H1 (cell line): ENCODE data around the gene CABLES2. TPM values are rescaled to one million over a fixed set of nuclear protein-coding genes. Genes with fewer than 3 reads are reported as not detected.

ENCODE experiments used
- CTCF ChIA-PET: fragments of 300-600 bp; sonication (Branson Sonifier 250); formaldehyde crosslinking; loops from one replicate; lab custom pipeline; 2021; ENCODE audit not compliant: partially characterized antibody; lab: Charles Lee
- POLR2A ChIA-PET: fragments of 300-600 bp; sonication (Branson Sonifier 250); formaldehyde crosslinking; loops from one replicate; lab custom pipeline; 2021; ENCODE audit warnings: inconsistent platforms; ENCODE audit not compliant: partially characterized antibody; lab: Charles Lee
- DNase-seq, 2 experiments: peaks; one replicate each; pipeline versions ENCODE4 v3.0.0 to v3.0.0-alpha.2; 2010 to 2022; ENCODE audit warnings: low spot score in 2 of 2, low read depth in 1 of 2, mixed read lengths in 1 of 2
- FAIRE-seq: peaks from 2 replicates; lab custom pipeline; 2011; peaks lifted over from hg19 to GRCh38; lab: Jason Lieb, UNC
- H2AFZ ChIP-seq: 2 replicates; pipeline ENCODE4 v1.8.1; 2012; ENCODE audit warnings: low read length, inconsistent platforms
- H2AK5ac ChIP-seq: 2 replicates; pipeline ENCODE4 v1.6.1; 2013; ENCODE audit warnings: low read depth, low read length
- H2BK120ac ChIP-seq: replicated peaks from 2 replicates; pipeline ENCODE3; 2013; ENCODE audit warnings: low read depth, low read length, inconsistent platforms
- H2BK12ac ChIP-seq: 2 replicates; pipeline ENCODE4 v1.6.1; 2013; ENCODE audit warnings: low read depth, low read length
- H2BK15ac ChIP-seq: 2 replicates; pipeline ENCODE4 v1.6.1; 2013; ENCODE audit warnings: low read length
- H2BK20ac ChIP-seq: 2 replicates; pipeline ENCODE4 v1.6.1; 2013; ENCODE audit warnings: low read length
- H2BK5ac ChIP-seq: 2 replicates; pipeline ENCODE4 v1.6.1; 2013; ENCODE audit warnings: low read depth, low read length
- H3K14ac ChIP-seq: 2 replicates; pipeline ENCODE4 v1.6.1; 2013; ENCODE audit warnings: inconsistent platforms; ENCODE audit not compliant: insufficient read length
- H3K18ac ChIP-seq: 2 replicates; pipeline ENCODE4 v1.6.1; 2013; ENCODE audit warnings: low read length; ENCODE audit errors: extremely low read depth
- H3K23ac ChIP-seq: 2 replicates; pipeline ENCODE4 v1.6.1; 2013; ENCODE audit warnings: inconsistent platforms; ENCODE audit not compliant: insufficient read length
- H3K23me2 ChIP-seq: 2 replicates; pipeline ENCODE4 v1.6.1; 2013; ENCODE audit warnings: low read depth, low read length
- H3K27ac ChIP-seq: 2 replicates; pipeline ENCODE4 v1.6.1; 2011; ENCODE audit warnings: low read depth, low read length, inconsistent platforms
- H3K27me3 ChIP-seq, 4 experiments: replicated peaks in 1 of 4; 1 replicate in 1 of 4; 2 replicates in 3 of 4; pipeline versions ENCODE4 v1.6.1 to v1.8.1; 2011 to 2013; ENCODE audit warnings: low read length in 3 of 4, mild to moderate bottlenecking in 3 of 4, inconsistent platforms in 2 of 4, mixed read lengths in 2 of 4, moderate library complexity in 1 of 4; ENCODE audit not compliant: control insufficient read depth in 3 of 4, insufficient read depth in 3 of 4; ENCODE audit errors: extremely low read depth in 1 of 4
- H3K36me3 ChIP-seq, 4 experiments: 2 replicates each; pipeline versions ENCODE4 v1.6.1 to v1.8.1; 2011 to 2013; ENCODE audit warnings: mild to moderate bottlenecking in 4 of 4, low read length in 3 of 4, moderate library complexity in 2 of 4, control low read depth in 1 of 4, inconsistent platforms in 1 of 4; ENCODE audit not compliant: insufficient read depth in 4 of 4, control insufficient read depth in 2 of 4
- H3K4ac ChIP-seq: replicated peaks from 2 replicates; pipeline ENCODE3; 2013; ENCODE audit warnings: low read length, low read depth, mixed read lengths, inconsistent platforms; ENCODE audit not compliant: insufficient read length
- H3K4me1 ChIP-seq, 4 experiments: replicated peaks in 1 of 4; 1 replicate in 1 of 4; 2 replicates in 3 of 4; pipeline versions ENCODE4 v1.6.1 to v1.8.1; 2011 to 2013; ENCODE audit warnings: low read length in 3 of 4, inconsistent platforms in 2 of 4, mixed read lengths in 1 of 4; ENCODE audit not compliant: insufficient read depth in 4 of 4, control insufficient read depth in 3 of 4
- H3K4me2 ChIP-seq, 2 experiments: 2 replicates each; pipeline versions ENCODE4 v1.6.1 to v1.8.1; 2011 to 2013; ENCODE audit warnings: low read depth in 2 of 2, low read length in 2 of 2, control low read depth in 1 of 2, inconsistent platforms in 1 of 2, mild to moderate bottlenecking in 1 of 2; ENCODE audit not compliant: insufficient read depth in 1 of 2
- H3K4me3 ChIP-seq, 4 experiments: fragments of 200-600, 300-600 bp in 1 of 4; sonication (generic), shearing (Covaris generic), sonication (Bioruptor Twin) in 1 of 4; 2 replicates each; pipeline versions ENCODE4 v1.5.1 to v1.8.1; 2011 to 2016; ENCODE audit warnings: low read length in 4 of 4, low read depth in 3 of 4, control low read depth in 2 of 4, inconsistent platforms in 2 of 4, mild to moderate bottlenecking in 2 of 4, mixed read lengths in 1 of 4, moderate library complexity in 1 of 4; ENCODE audit not compliant: insufficient read depth in 2 of 4; ENCODE audit errors: extremely low read depth in 1 of 4
- H3K56ac ChIP-seq: replicated peaks from 2 replicates; pipeline ENCODE3; 2013; ENCODE audit warnings: low read depth, mild to moderate bottlenecking, mixed read lengths, low read length, inconsistent platforms; ENCODE audit not compliant: insufficient read length
- H3K79me1 ChIP-seq: 2 replicates; pipeline ENCODE4 v1.6.1; 2013; ENCODE audit warnings: low read depth, low read length, control low read depth
- H3K79me2 ChIP-seq, 2 experiments: 2 replicates each; pipeline versions ENCODE4 v1.6.1 to v1.8.1; 2012 to 2013; ENCODE audit warnings: low read length in 2 of 2, mild to moderate bottlenecking in 2 of 2, inconsistent platforms in 1 of 2; ENCODE audit not compliant: insufficient read depth in 2 of 2, control insufficient read depth in 1 of 2
- H3K9ac ChIP-seq, 4 experiments: replicated peaks in 1 of 4; 1 replicate in 1 of 4; 2 replicates in 3 of 4; pipeline versions ENCODE4 v1.6.1 to v1.8.1; 2011 to 2013; ENCODE audit warnings: low read depth in 3 of 4, low read length in 3 of 4, control low read depth in 2 of 4, mild to moderate bottlenecking in 2 of 4, moderate library complexity in 2 of 4, inconsistent platforms in 1 of 4; ENCODE audit errors: extremely low read depth in 1 of 4
- H3K9me3 ChIP-seq, 2 experiments: 2 replicates each; pipeline versions ENCODE4 v1.6.1 to v1.8.1; 2012 to 2013; ENCODE audit warnings: mild to moderate bottlenecking in 2 of 2, moderate library complexity in 2 of 2, control low read depth in 1 of 2, inconsistent platforms in 1 of 2, low read depth in 1 of 2, low read length in 1 of 2, mixed read lengths in 1 of 2; ENCODE audit not compliant: insufficient read depth in 2 of 2
- H4K20me1 ChIP-seq, 2 experiments: replicated peaks in 1 of 2; 2 replicates each; pipeline versions ENCODE3 to v1.8.1; 2011 to 2013; ENCODE audit warnings: inconsistent platforms in 2 of 2, low read length in 2 of 2, mild to moderate bottlenecking in 1 of 2; ENCODE audit not compliant: insufficient read depth in 2 of 2, control insufficient read depth in 1 of 2
- H4K5ac ChIP-seq: 2 replicates; pipeline ENCODE4 v1.6.1; 2013; ENCODE audit warnings: low read length, low read depth, mixed read lengths, inconsistent platforms; ENCODE audit not compliant: insufficient read length
- H4K8ac ChIP-seq: 2 replicates; pipeline ENCODE4 v1.8.0; 2013; ENCODE audit warnings: mild to moderate bottlenecking, moderate library complexity, low read length, inconsistent platforms; ENCODE audit not compliant: insufficient read depth; ENCODE audit errors: extremely low read depth
- H4K91ac ChIP-seq: replicated peaks from 2 replicates; pipeline ENCODE3; 2013; ENCODE audit warnings: low read length, mixed read lengths, inconsistent platforms; ENCODE audit not compliant: insufficient read length
- HDAC2 ChIP-seq, 2 experiments: fragments of 300-600 bp in 1 of 2; sonication (generic) in 1 of 2; IDR thresholded peaks; 2 replicates each; pipeline ENCODE4 v1.6.1; 2011 to 2012; ENCODE audit warnings: low read depth in 2 of 2, low read length in 2 of 2, mild to moderate bottlenecking in 2 of 2, moderate library complexity in 2 of 2, borderline replicate concordance in 1 of 2, inconsistent platforms in 1 of 2
- HDAC6 ChIP-seq: IDR thresholded peaks from one replicate; pipeline ENCODE4 v1.7.1; 2012; ENCODE audit warnings: low read depth, mild to moderate bottlenecking, inconsistent platforms, low read length, moderate library complexity
- POU5F1 ChIP-seq: IDR thresholded peaks from 2 replicates; pipeline ENCODE4 v1.6.1; 2011; ENCODE audit warnings: low read depth, mild to moderate bottlenecking, low read length, moderate library complexity
- SP1 ChIP-seq: IDR thresholded peaks from 2 replicates; pipeline ENCODE4 v1.6.1; 2011; ENCODE audit warnings: low read depth, low read length
- WGBS, 2 experiments: shearing (Covaris generic) in 1 of 2; methylation state at CpG; one replicate each; pipeline versions ENCODE4 v1.1.6 to v1.1.7; 2013 to 2015; ENCODE audit warnings: low lambda C conversion rate in 2 of 2, mixed read lengths in 2 of 2, inconsistent platforms in 1 of 2, low coverage in 1 of 2, missing lambda C conversion rate in 1 of 2; ENCODE audit not compliant: insufficient replicate concordance in 2 of 2, insufficient coverage in 1 of 2, insufficient read length in 1 of 2; ENCODE audit errors: extremely low coverage in 1 of 2, missing lambda C conversion rate in 1 of 2; 5-methylcytosine and 5-hydroxymethylcytosine counted together
- polyA plus RNA-seq, 7 experiments: library from polyadenylated mRNA; depleted of rRNA in 3 of 7; stranded (reverse) in 5 of 7; unstranded in 2 of 7; fragments of >200 nt in 5 of 7; fragments of 200-250 nt in 2 of 7; gene quantifications; 1 replicate in 5 of 7; 2 replicates in 1 of 7; 4 replicates in 1 of 7; pipeline versions ENCODE4 v1.2.1 to v1.2.3, GENCODE V29; 2011 to 2013; ENCODE audit warnings: missing spikeins in 2 of 7, mixed read lengths in 2 of 7
- total RNA-seq: library from RNA; stranded (reverse); fragmentation: NEBNext Ultra II Directional; extraction: Animal tissue kit (Norgen Biotek cat#: 25700); gene quantifications from 2 replicates; pipeline ENCODE4 v1.2.1, GENCODE V29; 2021

Gene CABLES2
- total and polyA plus RNA-seq, 2 of the 8 experiments (the other 6 are each of a cell fraction or from before 2014, with no cell fraction given), result 8.0 to 8.8 TPM

- CTCF ChIA-PET, result interaction anchor here (0.9 to 3.6 kb wide), 2 partner anchors 19 to 36 kb away, joined by 3 to 17 read pairs; no protein-coding TSS in a partner anchor
- Histone ChIP-seq H2BK12ac (no peak overlapping the region), H3K79me1 (no peaks in the 10 kb centered on the region; the same call in 1 of the 2 replicates), H2BK15ac (no peak overlapping the region), H2BK120ac (no peak overlapping the region), H3K23ac (no peak overlapping the region), H3K79me2 (no peaks in the 10 kb centered on the region), H3K56ac (no peak overlapping the region), H2AFZ (no peak overlapping the region), H3K18ac (no peak overlapping the region), H3K23me2 (no peaks in the 10 kb centered on the region; the same call in 1 of the 2 replicates), H2BK5ac (no peak overlapping the region; the same call in 1 of the 2 replicates), H4K91ac (no peak overlapping the region), H3K4ac (no peak overlapping the region), H3K9ac (no peak overlapping the region), H3K27me3 (no peaks in the 10 kb centered on the region), H3K4me3 (no peak overlapping the region), H4K5ac (no peak overlapping the region), H4K20me1 (peaks cover 0 to 9% of the 10 kb centered on the region in 2 experiments), H2AK5ac (no peak overlapping the region), H4K8ac (0 out of 2 replicates have a peak overlapping the region, but pooled peaks have one; percentile 57), H3K14ac (no peak overlapping the region), H3K4me1 (no peaks in the 10 kb centered on the region; a peak in 1 of 7 replicates), H3K4me2 (no peak overlapping the region), H3K36me3 (peaks cover 25 to 66% (median 54%) of the 10 kb centered on the region in 4 experiments; a peak in 7 of 8 replicates), H3K9me3 (peaks cover 0 to 3% of the 10 kb centered on the region in 2 experiments; a peak in 2 of 4 replicates), H3K27ac (no peak overlapping the region), H2BK20ac (no peak overlapping the region)
- no peak for DNase-seq
- no peak for TF ChIP-seq HDAC2 (IDR thresholded peaks at IDR 0.05; ENCODE audit: borderline replicate concordance in 1 of 2, low read depth in 2 of 2, low read length in 2 of 2)
- TF ChIP-seq SP1, result no peak
- TF ChIP-seq POU5F1, result no peak
- TF ChIP-seq HDAC6, result no peak
- POLR2A ChIA-PET, result interaction anchor here (0.8 to 12.3 kb wide), 12 partner anchors 9 to 43 kb away, joined by 3 to 95 read pairs (median 4); partner anchors contain the start of gene RPS21
- WGBS, 2 experiments, result 97% methylated on average over 33 of the region's 34 CpGs; no CpG with 5 or more reads in 1 of the 2 experiments
- FAIRE-seq, result no peak
Measured at GRCh38 chr20:62346398-62347150, 60.5 kb downstream of the CABLES2 start.
